SK-N-SH (cell line): ENCODE data around the gene LIN7A. TPM values are rescaled to one million over a fixed set of nuclear protein-coding genes. Genes with fewer than 3 reads are reported as not detected.

Experiments
- CTCF ChIA-PET: fragments of 300-600, 350-600 bp; formaldehyde crosslinking; extraction: SDS; loops from one replicate; lab custom pipeline; 2021; lab: Yijun Ruan, JAX
- POLR2A ChIA-PET: fragments of 350-600 bp; sonication (Branson Sonifier 250); formaldehyde crosslinking; extraction: SDS; loops from one replicate; lab custom pipeline; 2020; ENCODE audit warnings: antibody characterized with exemption, inconsistent platforms; lab: Yijun Ruan, JAX
- DNase-seq: peaks from one replicate; pipeline ENCODE4 v3.0.0; 2012
- H2AFZ ChIP-seq: fragments of 200-600 bp; sonication (generic); 2 replicates; pipeline ENCODE4 v1.8.1; 2016; ENCODE audit warnings: antibody characterized with exemption, mild to moderate bottlenecking, low read depth
- H3F3A ChIP-seq: fragments of 200-600 bp; sonication (generic); replicated peaks from 2 replicates; pipeline ENCODE3; 2016; ENCODE audit warnings: antibody characterized with exemption, mild to moderate bottlenecking; ENCODE audit not compliant: insufficient read depth
- H3K27ac ChIP-seq, 2 experiments: fragments of 200-500 bp in 1 of 2; fragments of 200-600 bp in 1 of 2; sonication (Bioruptor generic) in 1 of 2; sonication (generic), shearing (Covaris generic) in 1 of 2; 2 replicates each; pipeline versions ENCODE4 v1.5.1 to v1.6.1; 2014 to 2016; ENCODE audit warnings: low read depth in 2 of 2, inconsistent platforms in 1 of 2, low read length in 1 of 2, mild to moderate bottlenecking in 1 of 2, mixed read lengths in 1 of 2
- H3K27me3 ChIP-seq: fragments of 200-600 bp; sonication (generic), shearing (Covaris generic); 2 replicates; pipeline ENCODE4 v1.6.1; 2016; ENCODE audit warnings: mixed run types; ENCODE audit not compliant: insufficient read depth
- H3K36me3 ChIP-seq, 2 experiments: fragments of 200-500 bp in 1 of 2; fragments of 200-600 bp in 1 of 2; sonication (Bioruptor generic) in 1 of 2; sonication (generic) in 1 of 2; replicated peaks in 1 of 2; 2 replicates each; pipeline versions ENCODE3 to v1.5.1; 2014 to 2016; ENCODE audit warnings: low read length in 1 of 2, mild to moderate bottlenecking in 1 of 2; ENCODE audit not compliant: insufficient read depth in 2 of 2, control insufficient read depth in 1 of 2
- H3K4me1 ChIP-seq, 2 experiments: fragments of 200-500 bp in 1 of 2; fragments of 200-600 bp in 1 of 2; sonication (Bioruptor generic) in 1 of 2; sonication (generic), shearing (Covaris generic) in 1 of 2; 2 replicates each; pipeline versions ENCODE4 v1.5.1 to v1.6.1; 2014 to 2016; ENCODE audit warnings: low read depth in 1 of 2, low read length in 1 of 2, mixed run types in 1 of 2; ENCODE audit not compliant: insufficient read depth in 2 of 2, control insufficient read depth in 1 of 2
- H3K4me2 ChIP-seq: fragments of 200-600 bp; sonication (generic), shearing (Covaris generic); 2 replicates; pipeline ENCODE4 v1.6.1; 2017; ENCODE audit warnings: mixed run types
- H3K4me3 ChIP-seq, 2 experiments: fragments of 200-500 bp in 1 of 2; fragments of 200-600 bp in 1 of 2; sonication (Bioruptor generic) in 1 of 2; sonication (generic), shearing (Covaris generic) in 1 of 2; 2 replicates each; pipeline versions ENCODE4 v1.5.1 to v1.8.1; 2014 to 2016; ENCODE audit warnings: low read depth in 2 of 2, inconsistent platforms in 1 of 2, low read length in 1 of 2, mild to moderate bottlenecking in 1 of 2, mixed read lengths in 1 of 2, moderate library complexity in 1 of 2
- H3K79me2 ChIP-seq: fragments of 200-600 bp; sonication (generic); 2 replicates; pipeline ENCODE4 v1.8.1; 2017; ENCODE audit warnings: mild to moderate bottlenecking; ENCODE audit not compliant: insufficient read depth
- H3K9ac ChIP-seq: fragments of 200-600 bp; sonication (generic); 2 replicates; pipeline ENCODE4 v1.6.1; 2017; ENCODE audit warnings: mixed run types
- H3K9me2 ChIP-seq: fragments of 200-600 bp; sonication (generic); 2 replicates; pipeline ENCODE4 v1.6.1; 2017; ENCODE audit warnings: mixed run types
- H3K9me3 ChIP-seq: fragments of 200-600 bp; sonication (generic); 2 replicates; pipeline ENCODE4 v1.6.1; 2017; ENCODE audit warnings: mixed run types, mild to moderate bottlenecking, moderate library complexity
- H4K20me1 ChIP-seq: fragments of 200-600 bp; sonication (generic); 2 replicates; pipeline ENCODE4 v1.6.1; 2017; ENCODE audit warnings: mild to moderate bottlenecking, mixed run types; ENCODE audit not compliant: insufficient read depth
- CTCF ChIP-seq: fragments of 200-600 bp; sonication (generic); IDR thresholded peaks from 2 replicates; pipeline ENCODE4 v1.6.1; 2017; ENCODE audit warnings: antibody characterized with exemption, mild to moderate bottlenecking, moderate library complexity
- ELF1 ChIP-seq: IDR thresholded peaks from 2 replicates; pipeline ENCODE4 v1.4.0; 2012
- EP300 ChIP-seq, 2 experiments: IDR thresholded peaks; 2 replicates each; pipeline versions ENCODE4 v1.4.0 to v1.6.1; 2012; ENCODE audit warnings: borderline replicate concordance in 1 of 2, low read depth in 1 of 2, low read length in 1 of 2
- FOXM1 ChIP-seq: IDR thresholded peaks from 2 replicates; pipeline ENCODE4 v1.4.0; 2012; ENCODE audit warnings: low read depth, mild to moderate bottlenecking
- IRF3 ChIP-seq: fragments of 150-350 bp; IDR thresholded peaks from 2 replicates; pipeline ENCODE4 v1.6.1; 2016; ENCODE audit warnings: mild to moderate bottlenecking, low read depth, low read length
- JUND ChIP-seq: IDR thresholded peaks from 2 replicates; pipeline ENCODE4 v1.4.0; 2012
- MAX ChIP-seq: IDR thresholded peaks from 2 replicates; pipeline ENCODE4 v1.4.0; 2012; ENCODE audit warnings: low read depth
- MXI1 ChIP-seq: IDR thresholded peaks from 2 replicates; pipeline ENCODE4 v1.6.1; 2012; ENCODE audit warnings: mild to moderate bottlenecking, low read depth, low read length, improper control_type of control experiment
- NFIC ChIP-seq: IDR thresholded peaks from 2 replicates; pipeline ENCODE4 v1.4.0; 2012; ENCODE audit warnings: borderline replicate concordance
- NRF1 ChIP-seq: IDR thresholded peaks from 2 replicates; pipeline ENCODE4 v1.6.1; 2012; ENCODE audit warnings: low read depth, mild to moderate bottlenecking, low read length
- POLR2AphosphoS5 ChIP-seq: IDR thresholded peaks from 2 replicates; pipeline ENCODE4 v1.6.1; 2012; ENCODE audit warnings: low read depth, low read length
- RAD21 ChIP-seq: IDR thresholded peaks from 2 replicates; pipeline ENCODE4 v1.6.1; 2012; ENCODE audit warnings: mild to moderate bottlenecking, low read length
- REST ChIP-seq: IDR thresholded peaks from 2 replicates; pipeline ENCODE4 v1.6.1; 2012; ENCODE audit warnings: mild to moderate bottlenecking, low read depth, low read length, moderate library complexity
- RFX5 ChIP-seq: IDR thresholded peaks from 2 replicates; pipeline ENCODE4 v1.6.1; 2012; ENCODE audit warnings: mild to moderate bottlenecking, improper control_type of control experiment, low read length
- RXRA ChIP-seq: IDR thresholded peaks from 2 replicates; pipeline ENCODE4 v1.4.0; 2012; ENCODE audit warnings: low read depth, mild to moderate bottlenecking, borderline replicate concordance
- TCF12 ChIP-seq: IDR thresholded peaks from 2 replicates; pipeline ENCODE4 v1.4.0; 2012
- USF2 ChIP-seq: fragments of 150-350 bp; IDR thresholded peaks from 2 replicates; pipeline ENCODE4 v1.6.1; 2017; ENCODE audit warnings: antibody characterized with exemption, low read length, low read depth, borderline replicate concordance
- ZBTB33 ChIP-seq: IDR thresholded peaks from 2 replicates; pipeline ENCODE4 v1.4.0; 2012; ENCODE audit warnings: low read depth, borderline replicate concordance
- WGBS: methylation state at CpG from one replicate; pipeline ENCODE4 v1.1.6; 2017; ENCODE audit warnings: low lambda C conversion rate; 5-methylcytosine and 5-hydroxymethylcytosine counted together
- polyA plus RNA-seq, 3 experiments: library from polyadenylated mRNA; depleted of rRNA; stranded (reverse); fragments of >200 nt; gene quantifications; 2 replicates each; pipeline ENCODE4 v1.2.3, GENCODE V29; 2012

LIN7A gene
- polyA plus RNA-seq, 1 of the 3 experiments (the other 2 are of a cell fraction) = not detected

GRCh38 chr12:80861641-80862378, 75.9 kb downstream of the LIN7A start:
- H3K4me1 ChIP-seq = peaks cover 0 to 3% of the 10 kb centered on the region in 2 experiments; a peak in 1 of 4 replicates
- DNase-seq = no peak
- H3K36me3 ChIP-seq = no peaks in the 10 kb centered on the region
- CTCF ChIA-PET = interaction anchor here (0.9 kb wide), 1 partner anchor 24 kb away, joined by 3 read pairs; no protein-coding TSS in a partner anchor
- H4K20me1 ChIP-seq = no peaks in the 10 kb centered on the region
- H3K4me3 ChIP-seq = no peak overlapping the region
- WGBS = 2% methylated on average over 2 of the region's 2 CpGs
- H3K79me2 ChIP-seq = no peaks in the 10 kb centered on the region
- no peaks in the 10 kb centered on the region for H3K9me3 ChIP-seq
- no peak overlapping the region for H3K27ac ChIP-seq
- no peak overlapping the region for H3K4me2 ChIP-seq
- TF ChIP-seq RXRA = no peak
- TF ChIP-seq ZBTB33 = no peak
- TF ChIP-seq ELF1 = no peak
- no peak for TF ChIP-seq TCF12
- TF ChIP-seq IRF3 = no peak
- no peak for TF ChIP-seq EP300 (IDR thresholded peaks at IDR 0.05; ENCODE audit: borderline replicate concordance in 1 of 2, low read depth in 1 of 2, low read length in 1 of 2)
- TF ChIP-seq FOXM1 = no peak
- no peak for TF ChIP-seq JUND
- TF ChIP-seq RAD21 = no peak
- TF ChIP-seq RFX5 = no peak
- TF ChIP-seq REST = no peak
- TF ChIP-seq USF2 = no peak
- no peak for TF ChIP-seq NFIC
- no peak for TF ChIP-seq NRF1
- TF ChIP-seq CTCF = no peak
- no peak for TF ChIP-seq POLR2AphosphoS5
- TF ChIP-seq MXI1 = no peak
- TF ChIP-seq MAX = no peak
- no peak overlapping the region for H3K9ac ChIP-seq
- H2AFZ ChIP-seq = no peak overlapping the region
- H3K9me2 ChIP-seq = no peaks in the 10 kb centered on the region
- no peaks in the 10 kb centered on the region for H3F3A ChIP-seq
- POLR2A ChIA-PET = no interaction called here
- H3K27me3 ChIP-seq = no peaks in the 10 kb centered on the region; the same call in none of the 2 replicates
